Activated T-cell treated with anti-CD3 and anti-CD28 coated beads for 24 hours (primary cell): Measurements from ENCODE around the gene NTM.

Source experiments
- DNase-seq: peaks from one replicate; pipeline ENCODE4 v3.0.0-alpha.2; 2020; ENCODE audit warnings: low read depth

NTM gene

DNA sequence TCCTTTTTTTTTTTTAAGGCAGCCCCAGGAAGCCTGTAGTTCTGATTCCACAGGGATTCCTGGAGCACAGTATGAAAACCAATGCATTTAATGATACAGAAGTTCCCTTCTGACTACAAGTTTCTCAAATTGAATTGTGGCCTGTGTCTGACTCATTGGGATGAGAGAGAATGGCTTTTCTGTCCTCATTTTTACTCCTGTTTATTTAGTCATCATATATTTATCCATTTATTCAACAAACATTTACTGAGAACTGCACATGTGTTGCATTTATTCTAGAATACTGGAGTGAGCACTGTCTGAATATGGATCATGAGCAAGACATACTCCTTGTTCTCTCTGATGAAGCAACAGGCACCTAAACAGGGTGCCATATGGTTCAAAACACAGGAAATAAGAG, 231.2 kb downstream of the NTM start:
- no peak for DNase-seq

DNA sequence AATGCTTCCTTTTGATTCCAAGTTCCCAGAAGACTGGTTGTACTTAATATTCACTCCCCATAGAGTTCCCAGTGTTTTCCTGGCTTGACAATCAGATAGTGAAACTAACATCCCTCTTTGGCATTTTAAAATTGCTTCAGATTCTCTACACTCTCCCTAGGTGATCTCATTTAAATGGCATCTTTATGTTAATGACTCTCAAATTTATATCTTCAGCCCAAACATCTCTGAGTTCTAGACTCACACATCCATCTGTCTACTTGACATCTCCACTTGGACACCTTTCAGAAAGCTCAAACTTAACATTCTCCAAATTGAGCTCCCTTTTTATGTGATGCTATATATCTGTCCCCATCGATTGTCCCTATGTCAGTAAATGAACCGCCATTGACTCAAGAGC, 232.0 kb downstream of the NTM start:
- DNase-seq, result no peak

DNA sequence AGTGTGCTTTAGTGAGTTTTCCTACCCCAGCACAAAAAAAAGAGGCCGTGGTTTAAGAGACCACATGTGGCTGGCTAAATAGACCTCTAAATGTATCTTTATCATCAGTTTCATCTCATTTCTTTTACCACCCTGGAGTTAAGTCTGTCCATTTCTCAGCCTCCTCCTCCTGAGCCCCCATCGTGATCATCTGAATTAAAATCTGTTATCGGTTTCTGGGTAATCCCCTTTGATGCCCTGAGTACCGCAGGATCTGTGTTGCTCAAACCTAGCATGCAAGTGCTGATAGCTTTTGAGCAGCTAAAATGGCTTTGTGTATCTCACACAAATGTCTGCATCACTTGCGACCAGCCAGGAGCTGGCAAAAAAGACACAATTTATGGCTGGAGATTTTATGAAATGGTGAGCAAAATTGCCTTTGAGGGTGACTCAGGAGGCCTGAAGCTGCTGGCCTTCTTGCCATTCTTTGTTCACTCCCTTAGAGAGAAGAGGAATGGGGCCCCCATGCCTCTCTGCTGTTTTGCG, 236.5 kb downstream of the NTM start:
- DNase-seq, result no peak

DNA sequence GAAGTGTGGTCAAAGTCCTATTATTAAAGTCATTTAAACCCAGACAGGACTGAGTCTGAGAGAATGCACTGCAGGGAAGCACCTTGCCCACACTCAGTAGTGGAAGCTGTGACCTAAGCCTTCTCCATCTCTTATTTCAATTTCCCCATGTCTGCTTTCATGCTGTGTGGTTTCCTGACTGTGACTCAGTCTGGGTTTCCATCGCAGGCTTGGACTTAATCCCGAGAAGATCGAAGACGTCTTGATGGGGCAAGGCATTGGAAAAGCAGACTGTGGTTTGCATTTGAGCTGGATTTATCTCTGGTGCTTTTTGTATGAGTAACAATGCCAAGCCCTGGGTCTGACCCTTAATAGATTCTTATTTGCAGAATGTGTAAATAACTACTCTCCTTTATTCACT, 238.9 kb downstream of the NTM start:
- DNase-seq, result no peak

DNA sequence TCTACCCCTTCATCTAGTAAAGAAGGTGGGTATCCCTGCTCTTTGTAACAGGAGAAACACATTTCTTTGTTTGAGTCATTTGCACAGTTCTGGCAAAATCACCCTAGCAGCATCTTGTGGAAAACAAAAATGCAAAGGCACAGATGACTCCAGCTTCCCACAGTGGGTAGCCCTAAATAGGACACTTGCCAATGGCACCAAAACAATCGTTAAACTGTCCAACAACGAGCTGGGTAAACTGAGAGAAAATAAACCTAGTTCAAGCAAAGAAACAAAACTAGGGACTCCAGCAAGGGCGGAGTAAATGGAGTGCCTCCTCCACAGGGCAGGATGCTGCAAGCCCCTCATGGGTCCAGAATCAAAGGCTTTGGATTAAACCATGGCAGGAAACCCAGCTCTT, 239.5 kb downstream of the NTM start:
- DNase-seq, result no peak

DNA sequence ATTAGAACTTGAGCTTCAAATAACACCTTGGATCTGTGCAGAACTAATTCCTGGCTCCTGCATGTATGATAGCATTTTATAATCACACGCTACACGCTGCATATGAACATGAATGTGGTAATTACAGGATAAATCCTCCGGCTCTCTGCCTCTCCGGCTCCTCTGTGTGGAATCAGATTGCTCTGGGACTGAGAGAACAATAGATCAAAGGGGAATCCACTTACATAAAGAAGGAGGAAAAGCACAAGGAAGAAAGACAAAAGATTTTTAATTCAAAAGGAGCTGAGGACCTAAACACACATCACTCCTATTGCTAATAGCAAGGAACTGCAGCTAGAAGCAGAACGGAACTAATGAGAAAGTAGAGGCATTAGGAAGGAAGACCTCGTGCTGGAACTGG, 240.9 kb downstream of the NTM start:
- no peak for DNase-seq

DNA sequence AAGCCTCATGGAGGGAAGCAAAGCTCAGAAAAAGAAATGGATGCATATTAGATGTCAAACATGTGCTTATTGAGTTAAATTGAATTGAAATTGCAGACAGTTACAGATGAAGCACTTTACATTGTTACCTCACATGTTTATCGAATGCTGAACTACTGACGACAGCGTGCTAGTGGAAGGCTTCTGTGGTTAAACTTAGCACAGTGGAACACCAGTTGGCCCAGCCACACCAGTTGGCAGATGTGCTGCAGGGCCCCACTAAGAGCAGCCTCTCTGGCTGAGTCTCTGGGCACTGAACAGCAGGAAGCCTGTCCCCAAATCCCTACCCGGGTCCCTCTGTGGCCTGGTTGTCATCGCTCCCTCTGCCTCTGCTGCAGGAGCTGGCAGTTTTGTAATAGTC, 242.1 kb downstream of the NTM start:
- no peak for DNase-seq

DNA sequence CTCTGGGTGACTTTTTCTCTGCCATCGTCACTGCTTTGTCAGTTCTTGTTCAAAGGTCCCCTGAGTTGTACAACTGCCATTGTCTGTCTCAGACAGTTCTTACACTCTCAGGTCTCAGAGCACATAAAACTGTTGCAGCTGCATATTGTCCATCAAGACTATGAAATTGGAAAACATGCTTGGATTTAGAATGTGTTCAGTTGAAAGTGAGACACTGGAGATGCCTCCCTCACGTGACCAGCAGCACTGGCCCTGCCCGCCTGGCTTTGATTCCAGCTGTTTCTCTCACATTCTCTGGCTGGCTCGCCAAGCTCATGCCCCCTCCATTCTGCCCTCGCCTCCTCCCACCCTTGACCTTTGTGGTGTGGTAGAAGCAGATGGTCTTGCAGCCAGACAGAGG, 244.2 kb downstream of the NTM start:
- no peak for DNase-seq

DNA sequence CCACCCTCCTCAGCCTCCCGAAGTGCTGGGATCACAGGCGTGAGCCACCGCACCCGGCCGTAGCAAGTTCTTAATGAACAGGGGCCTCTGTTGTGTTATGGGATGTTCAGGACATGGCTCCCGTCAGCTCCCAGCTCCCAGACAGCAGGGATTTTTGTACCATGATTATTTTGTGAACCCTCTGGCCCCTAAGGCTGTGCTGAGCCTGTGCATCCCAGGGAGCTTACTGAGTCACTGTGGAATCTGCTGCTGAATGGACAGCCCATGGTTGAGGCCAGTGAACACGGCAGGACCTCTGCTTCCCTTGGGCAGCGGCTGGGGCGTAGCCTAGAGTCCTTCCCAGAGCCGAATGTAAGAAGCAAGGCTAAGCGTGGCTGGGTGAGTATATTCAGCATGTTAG, 245.2 kb downstream of the NTM start:
- no peak for DNase-seq

DNA sequence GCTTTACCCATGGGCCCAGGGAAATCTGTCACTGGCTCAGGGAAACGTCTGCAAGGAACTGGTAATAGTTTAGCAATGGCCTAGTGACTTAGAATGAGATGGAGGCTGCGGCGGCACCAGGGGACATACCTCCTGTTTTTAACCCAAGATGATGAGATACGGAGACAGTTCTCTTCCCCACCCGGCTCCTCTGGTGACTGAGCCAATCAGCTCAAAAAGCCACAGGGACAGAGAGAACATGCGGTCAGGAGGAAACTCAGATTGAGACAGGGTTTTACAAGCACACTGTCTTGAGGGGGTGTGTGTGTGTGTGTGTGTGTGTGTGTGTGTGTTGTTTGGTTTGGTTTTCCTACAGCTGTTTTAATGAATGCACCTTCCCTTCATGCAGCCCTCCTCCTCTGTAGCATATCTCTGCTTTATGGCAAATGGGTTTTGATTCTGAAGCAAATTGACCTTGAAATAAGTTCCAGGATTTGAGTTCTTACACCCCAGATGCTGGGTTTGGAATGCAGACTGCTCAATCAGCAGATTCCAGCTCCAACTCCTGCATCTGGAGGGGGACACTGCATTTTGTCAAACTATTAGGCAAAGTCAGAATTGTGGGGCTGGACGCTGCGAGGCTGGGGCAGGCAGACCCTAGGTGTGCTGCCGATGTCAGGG, 246.2 kb downstream of the NTM start:
- no peak for DNase-seq

DNA sequence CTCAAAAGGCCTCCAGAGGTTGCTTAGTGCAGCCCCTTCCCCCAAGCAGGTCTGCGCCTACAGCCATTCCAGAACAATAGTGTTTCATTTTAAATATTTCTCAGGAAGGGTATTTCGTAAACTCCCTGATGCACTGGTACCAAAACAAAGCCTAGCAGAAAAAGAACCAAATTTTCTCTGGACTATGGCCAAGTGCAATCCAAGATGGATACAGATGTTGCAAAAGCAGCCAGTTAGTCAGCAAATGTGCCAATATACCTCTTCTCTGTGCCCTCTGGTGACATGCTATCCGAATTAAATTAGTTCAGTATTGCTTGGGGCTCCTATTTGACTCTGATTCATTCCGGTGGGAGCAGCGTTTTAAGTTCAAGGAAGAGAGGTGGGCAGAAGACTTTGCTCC, 247.8 kb downstream of the NTM start:
- no peak for DNase-seq

DNA sequence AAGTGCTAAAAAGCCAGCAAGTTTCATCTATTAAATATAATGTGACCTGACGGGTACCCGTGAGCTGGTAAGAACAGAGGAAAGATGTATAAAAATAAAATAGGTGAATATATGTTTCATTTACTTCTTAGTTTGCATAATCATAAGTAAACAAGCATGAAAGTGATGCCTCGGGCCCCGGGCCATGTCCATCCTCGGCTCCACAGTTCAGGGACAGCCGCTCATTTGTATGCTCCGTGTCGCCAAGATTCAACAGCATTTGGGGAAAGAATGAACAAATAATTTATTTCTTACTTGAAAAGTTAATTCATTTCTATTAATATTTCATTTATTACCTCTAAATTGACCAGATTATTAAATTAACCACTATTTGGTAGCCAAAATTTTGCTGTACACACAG, 251.8 kb downstream of the NTM start:
- no peak for DNase-seq

DNA sequence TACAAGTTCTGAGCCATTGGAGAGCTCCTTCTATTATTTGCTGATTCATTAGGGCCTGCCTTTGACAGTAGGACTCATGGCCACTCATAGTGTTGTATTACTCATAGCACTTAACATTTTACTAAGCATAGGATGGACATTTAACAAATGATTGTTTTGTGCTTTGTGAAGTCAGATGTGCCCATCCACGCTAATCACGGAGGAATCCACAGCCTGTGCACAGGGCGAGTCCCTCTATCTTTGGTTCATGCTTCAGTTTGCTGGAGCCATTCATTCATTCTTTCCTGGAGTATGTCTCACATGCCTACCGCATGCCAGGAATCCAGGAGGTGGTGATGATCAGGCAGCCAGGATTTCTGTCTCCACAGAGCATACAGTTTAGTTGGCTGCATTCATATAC, 254.1 kb downstream of the NTM start:
- DNase-seq, result no peak

DNA sequence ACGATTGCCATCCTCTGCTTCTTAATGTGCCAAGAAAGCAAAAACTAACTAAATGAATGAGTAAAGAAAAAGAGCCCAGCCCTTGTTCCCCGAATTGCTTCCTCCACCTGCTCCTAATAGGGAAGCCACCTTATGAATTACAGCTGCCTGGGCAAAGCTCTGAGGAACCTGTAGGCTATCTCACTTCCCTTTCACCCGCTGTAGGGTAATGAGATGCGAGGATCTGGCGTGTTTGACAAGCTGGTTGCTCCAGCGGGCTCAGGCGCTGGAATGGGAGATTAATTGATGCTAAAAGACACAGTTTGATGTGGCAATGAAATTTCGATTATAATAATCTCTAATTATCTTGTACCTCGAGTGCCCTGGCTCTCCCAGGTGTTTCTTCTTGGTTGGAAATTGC, 256.4 kb downstream of the NTM start:
- no peak for DNase-seq

DNA sequence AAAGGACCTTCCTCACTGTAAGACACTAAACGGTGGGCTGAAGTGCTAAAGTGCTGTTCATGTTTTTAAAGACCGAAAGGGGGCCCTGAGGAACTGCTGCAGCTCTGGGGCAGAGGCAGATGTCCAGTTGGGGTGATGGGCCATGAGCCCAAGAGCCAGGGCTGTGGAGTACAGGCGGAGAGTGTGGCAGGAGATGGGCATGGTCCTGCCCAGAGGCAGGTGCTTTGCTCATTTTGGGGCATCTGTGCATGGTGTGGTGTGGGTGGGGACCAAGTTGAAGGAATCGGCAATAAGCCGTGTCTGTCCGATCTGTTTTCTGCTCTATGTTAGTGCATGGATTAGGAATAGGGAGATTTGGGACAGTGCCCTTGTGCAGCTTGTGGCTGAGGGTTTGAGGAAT, 258.3 kb downstream of the NTM start:
- DNase-seq, result no peak

DNA sequence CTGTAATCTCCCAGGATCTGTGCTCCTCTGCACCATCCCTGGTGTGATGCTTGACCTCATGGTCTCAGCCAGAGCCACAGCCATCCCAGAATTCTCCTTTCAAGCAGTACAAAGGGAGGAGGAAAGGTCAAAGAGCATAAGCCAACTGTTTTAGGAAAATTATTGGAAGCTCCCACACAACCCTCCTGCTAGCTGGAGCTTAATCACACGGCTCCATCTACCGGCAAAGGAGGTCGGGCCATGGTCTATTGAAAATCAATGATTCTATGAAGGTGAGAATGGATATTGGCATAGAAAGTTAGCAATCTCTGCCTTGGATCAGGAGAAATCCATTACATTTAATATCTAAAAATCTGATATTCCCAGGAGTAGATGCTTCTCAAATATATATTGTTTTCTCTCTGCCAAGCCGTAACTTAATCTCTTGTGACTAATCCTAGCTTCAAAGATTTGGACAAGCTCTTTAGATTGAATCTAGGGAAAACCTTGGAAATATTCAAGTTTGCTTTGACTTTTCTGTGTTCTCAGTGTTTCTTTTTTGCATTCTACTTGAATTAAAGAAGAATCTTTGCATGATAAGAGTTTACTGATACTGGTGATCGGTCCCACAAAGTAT, 259.6 kb downstream of the NTM start:
- DNase-seq, result no peak

DNA sequence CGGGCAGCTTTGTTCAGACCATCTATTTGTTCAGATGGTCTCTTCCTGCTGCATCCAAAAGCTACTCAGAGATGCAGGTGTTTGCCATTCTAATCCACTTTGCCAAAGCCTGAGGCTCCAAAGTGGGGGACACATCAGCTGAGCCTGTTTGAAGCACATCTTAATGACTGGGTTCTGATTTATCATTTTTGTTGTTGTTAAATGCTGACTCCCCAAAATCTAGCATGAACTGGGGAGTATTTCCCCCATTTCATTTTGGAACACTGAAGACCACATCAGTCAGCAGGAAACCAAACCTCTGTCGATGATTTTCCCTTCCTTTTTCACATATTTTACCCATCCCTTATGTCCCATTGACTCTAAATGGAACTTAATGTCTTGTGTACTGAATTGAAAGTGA, 262.6 kb downstream of the NTM start:
- DNase-seq, result no peak

DNA sequence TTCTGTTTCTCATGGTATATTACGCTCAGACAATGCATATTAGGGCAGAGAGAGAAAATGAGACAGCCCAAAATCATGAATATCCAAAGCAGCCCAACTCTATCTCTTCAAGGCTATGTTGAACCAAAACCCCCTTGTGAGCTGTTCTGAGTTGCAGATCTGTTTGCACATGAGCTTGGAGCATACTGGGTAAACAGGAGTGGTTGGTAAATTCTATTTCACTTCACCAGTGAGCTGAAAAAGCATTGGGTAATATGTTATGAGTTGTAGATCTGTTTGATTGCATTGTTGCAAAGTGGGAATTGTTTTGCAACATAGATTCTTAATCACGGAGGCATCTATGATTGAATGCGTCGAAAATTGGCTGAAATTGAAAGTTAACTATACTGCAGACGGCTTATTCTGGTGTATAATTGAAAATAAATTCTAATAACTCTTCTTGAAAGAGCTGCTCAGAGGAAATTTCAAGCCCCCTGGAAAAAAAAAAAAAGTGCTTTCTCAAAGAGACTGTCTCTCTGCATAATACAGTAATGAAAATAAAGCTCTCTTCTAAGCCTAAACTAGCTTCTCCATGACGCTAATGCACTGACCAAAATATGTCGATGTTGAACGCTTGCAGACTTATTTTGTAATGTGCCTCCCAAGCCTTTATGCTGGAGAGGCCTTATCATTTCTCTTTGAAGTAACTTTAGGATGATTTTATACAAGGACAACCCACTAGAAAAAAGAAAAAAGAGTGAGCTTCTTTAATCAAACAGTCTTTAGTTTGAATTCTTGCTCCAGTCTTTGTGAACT, 263.7 kb downstream of the NTM start:
- no peak for DNase-seq

DNA sequence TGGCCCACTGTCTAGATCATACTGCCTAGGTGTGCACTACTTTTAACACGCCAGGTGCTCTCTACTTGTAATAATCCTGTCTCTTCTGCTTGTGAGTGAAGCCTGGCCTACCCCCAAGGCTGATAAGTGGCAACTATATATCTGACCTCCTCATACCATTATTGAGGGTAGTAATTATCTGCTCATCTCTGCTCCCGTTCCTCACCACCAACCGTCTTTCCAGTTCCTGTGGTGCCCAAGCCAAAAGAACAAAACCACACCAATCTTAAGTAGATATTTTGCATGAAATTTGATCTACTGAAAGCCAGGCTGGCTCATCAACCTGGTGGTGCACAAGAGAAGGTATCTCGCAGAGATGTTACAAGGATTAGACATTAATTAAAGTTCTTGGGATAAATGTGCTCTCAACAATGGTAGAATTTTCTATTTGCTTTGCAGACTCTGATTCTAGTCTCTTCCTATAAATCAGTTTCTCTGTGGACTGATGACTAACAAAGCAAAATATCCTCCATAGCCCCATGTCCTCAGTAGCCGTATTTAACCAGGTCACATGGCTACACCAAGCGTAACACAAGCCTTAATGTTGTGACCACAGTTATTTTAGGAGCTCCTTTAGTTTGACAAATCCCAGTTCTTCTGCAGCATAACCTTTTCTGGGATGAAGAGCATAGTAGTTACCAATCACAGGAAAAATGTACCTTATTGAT, 267.2 kb downstream of the NTM start:
- no peak for DNase-seq

DNA sequence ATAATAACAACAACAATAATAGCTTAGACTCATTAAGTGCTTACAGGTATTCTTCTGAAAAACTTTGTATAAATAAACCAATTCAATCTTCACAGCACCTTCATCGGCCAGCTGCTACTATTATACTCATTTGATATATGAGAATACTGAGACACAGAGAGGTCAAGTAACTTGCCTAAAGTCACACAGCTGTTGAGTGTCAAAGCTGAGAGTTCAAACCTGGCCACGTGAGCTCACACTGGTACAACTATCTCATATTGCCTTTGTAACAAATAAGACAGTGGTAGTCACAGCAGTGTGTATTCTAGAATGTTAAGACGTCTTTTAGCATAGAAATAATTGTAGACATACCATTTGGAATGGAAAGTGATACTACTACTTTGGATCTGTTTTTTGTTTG, 268.5 kb downstream of the NTM start:
- no peak for DNase-seq

DNA sequence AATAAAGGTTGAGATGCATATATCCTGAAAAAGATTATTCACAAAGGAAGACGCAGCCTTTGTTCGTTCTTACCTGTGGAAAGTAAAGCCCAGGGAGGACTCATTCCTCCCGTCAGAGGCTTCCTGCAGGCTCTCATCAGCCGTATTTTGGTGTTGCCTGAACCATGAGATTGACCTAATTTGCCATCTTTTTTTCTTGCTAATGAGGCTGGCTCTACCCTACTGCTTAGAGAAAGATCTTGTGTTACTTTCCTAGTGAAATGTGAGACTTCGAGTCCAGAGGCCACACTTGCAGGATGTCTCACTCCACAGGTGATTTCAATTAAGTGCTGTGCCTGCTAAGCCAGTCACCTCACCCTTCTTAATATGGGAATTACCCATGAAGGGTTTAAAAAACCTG, 269.9 kb downstream of the NTM start:
- no peak for DNase-seq

DNA sequence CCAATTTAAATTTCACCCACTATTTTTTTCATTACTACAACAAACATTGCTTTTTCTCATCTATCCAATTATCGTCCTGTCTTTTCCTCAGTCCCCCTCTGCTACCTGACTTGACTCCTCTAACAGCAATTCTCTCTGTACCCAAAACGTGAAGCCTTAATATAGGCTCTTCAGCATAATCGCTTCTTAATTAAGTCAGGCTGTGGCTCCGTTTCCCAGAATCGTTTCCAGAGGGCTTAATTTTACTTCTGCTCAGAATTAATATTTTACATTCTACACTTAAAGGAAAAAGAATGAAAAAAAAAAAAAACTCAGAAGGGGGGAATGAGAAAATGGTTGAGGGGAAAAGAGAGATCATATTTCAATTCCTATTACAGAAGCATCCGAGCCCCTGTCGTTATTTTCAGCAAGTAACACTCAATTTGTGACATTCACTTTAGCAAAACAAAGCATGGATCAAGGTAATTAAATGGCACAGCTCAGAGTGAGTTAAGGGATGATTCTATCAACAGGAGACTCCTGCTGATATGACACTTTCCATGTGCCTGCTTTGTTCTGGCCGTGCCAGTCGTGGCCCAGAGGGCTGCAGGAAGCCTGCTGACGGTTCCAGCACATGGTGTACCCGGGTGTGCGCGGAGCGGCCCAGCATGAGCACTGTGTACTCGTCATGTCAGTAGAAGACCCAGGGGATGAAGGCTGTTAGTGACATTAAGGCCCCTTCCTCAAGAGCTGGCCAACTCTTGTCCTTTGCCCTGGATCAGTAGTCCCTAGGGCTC, 272.5 kb downstream of the NTM start:
- no peak for DNase-seq
